ENCODE results near the gene SH3PXD2A.

DNA sequence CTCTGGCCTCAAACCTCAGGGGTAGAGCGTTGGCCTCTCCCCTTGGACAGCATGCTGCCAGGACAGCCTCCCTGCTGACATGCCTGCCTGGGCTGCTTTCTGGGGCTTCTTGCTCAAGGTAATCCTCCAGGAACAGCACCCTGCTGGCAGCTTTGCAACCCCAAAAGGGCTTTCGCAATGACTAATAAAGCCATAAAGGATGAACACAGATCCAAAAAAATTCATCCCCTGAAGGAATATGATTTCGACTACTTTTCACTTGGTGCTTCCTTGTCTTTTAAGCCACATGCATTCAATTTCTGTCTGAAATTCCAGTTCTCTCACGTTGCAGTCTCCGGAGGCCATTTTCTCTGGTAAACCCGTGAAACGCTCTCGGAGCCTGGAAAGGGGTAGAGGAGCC lies 15.1 kb upstream of the SH3PXD2A start:
- TF ChIP-seq CTCF (IDR thresholded peaks at IDR 0.05) = no peak
- no peak for TF ChIP-seq EP300 (IDR thresholded peaks at IDR 0.05)
- TF ChIP-seq POLR2AphosphoS5 (IDR thresholded peaks at IDR 0.05) = no peak
- no peak for TF ChIP-seq POLR2A (IDR thresholded peaks at IDR 0.05)
